GM10266 (cell line): Measurements from ENCODE around the gene GAS7.

Source experiments
- DNase-seq: peaks from one replicate; pipeline ENCODE4 v3.0.0; 2012; ENCODE audit errors: extremely low spot score
- TF ChIP-seq, protein P1 (sequence below): IDR thresholded peaks from 2 replicates; pipeline ENCODE4 v1.5.1; 2012; ENCODE audit warnings: mild to moderate bottlenecking, low read depth; ENCODE audit not compliant: control insufficient read depth, insufficient read depth; ENCODE audit errors: missing control alignments

GAS7 gene

DNA sequence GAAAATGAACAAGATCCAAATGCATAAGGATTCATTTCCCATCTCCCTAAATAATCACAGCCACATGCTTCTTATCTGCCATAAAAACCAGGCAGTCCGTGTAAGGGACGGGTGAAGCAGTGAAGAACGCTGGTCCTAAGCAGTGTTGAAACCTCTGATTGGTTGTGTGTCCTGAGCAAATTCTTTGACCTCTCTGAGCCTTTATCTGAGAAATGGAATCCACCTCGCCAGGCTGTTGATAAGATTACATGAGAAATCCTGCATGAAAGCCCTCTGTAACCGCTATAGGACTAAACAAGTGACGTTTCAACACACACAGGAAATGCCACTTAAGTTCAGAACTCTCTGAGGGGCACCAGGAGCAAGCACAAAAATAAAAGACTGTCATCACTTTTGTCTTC is 26.8 kb downstream of the GAS7 start:
- no peak for DNase-seq
- TF ChIP-seq, protein P1, sequence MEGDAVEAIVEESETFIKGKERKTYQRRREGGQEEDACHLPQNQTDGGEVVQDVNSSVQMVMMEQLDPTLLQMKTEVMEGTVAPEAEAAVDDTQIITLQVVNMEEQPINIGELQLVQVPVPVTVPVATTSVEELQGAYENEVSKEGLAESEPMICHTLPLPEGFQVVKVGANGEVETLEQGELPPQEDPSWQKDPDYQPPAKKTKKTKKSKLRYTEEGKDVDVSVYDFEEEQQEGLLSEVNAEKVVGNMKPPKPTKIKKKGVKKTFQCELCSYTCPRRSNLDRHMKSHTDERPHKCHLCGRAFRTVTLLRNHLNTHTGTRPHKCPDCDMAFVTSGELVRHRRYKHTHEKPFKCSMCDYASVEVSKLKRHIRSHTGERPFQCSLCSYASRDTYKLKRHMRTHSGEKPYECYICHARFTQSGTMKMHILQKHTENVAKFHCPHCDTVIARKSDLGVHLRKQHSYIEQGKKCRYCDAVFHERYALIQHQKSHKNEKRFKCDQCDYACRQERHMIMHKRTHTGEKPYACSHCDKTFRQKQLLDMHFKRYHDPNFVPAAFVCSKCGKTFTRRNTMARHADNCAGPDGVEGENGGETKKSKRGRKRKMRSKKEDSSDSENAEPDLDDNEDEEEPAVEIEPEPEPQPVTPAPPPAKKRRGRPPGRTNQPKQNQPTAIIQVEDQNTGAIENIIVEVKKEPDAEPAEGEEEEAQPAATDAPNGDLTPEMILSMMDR: no peak

DNA sequence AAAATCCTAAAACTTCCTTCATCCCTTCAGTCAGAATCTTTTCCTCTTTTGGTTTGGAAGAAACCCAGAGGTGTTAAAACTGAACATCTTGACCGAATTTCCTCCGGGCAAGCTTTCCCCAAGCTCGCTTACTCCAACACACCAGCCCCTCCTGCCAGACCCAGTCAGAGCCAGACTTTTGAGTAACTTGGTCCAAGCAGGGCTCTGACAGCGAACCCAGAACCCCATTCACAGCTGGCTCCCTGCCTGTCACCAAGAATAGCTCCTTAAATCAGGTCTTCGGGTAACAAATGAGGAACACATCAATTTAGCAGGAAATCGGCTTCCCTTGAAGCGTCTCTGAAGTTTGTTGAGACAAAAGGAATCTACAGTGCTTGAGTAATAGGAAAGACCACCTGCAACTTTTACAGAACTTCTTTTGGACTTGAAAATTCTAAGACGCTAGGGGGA is 27.3 kb downstream of the GAS7 start:
- DNase-seq: no peak
- TF ChIP-seq, protein P1: no peak

DNA sequence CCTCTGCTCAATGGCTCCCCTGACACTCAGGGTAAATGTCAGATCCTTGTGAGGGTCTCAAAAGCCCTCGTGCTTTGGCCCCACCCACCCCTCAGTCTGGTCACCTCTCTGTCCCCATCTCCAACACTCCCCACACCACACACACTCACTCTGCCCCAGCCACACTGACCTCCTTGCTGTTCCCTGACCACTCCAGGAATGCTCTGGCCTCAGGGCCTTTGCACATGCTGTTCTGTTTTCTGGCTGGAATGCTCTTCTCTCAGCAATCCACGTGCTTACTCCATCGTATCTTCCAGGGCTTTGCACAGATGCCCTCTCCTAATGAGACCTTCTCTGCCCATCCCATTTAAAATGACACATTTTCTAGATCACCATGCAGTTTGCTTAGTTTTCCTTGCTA is 28.2 kb downstream of the GAS7 start:
- TF ChIP-seq, protein P1: no peak
- no peak for DNase-seq

DNA sequence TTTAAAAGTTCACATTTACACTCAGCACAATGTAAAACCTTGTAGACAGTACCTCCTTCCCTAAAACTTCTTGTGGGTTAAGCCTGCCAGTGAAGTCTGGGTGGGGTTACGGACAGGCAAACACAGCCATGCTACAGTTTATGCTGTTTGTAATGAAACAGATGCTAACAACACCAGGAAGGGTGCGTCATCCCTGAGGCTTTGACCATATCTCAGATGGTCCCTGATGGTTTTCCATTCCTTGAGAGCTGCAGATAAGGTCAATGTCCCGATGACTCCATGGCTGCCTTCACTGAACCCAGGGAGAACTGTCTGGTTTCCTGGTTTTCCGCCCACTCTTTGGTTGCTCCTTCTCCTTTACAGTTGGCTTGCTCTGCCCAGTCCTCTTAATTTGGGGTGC is 29.1 kb downstream of the GAS7 start:
- no peak for DNase-seq
- TF ChIP-seq, protein P1: no peak

DNA sequence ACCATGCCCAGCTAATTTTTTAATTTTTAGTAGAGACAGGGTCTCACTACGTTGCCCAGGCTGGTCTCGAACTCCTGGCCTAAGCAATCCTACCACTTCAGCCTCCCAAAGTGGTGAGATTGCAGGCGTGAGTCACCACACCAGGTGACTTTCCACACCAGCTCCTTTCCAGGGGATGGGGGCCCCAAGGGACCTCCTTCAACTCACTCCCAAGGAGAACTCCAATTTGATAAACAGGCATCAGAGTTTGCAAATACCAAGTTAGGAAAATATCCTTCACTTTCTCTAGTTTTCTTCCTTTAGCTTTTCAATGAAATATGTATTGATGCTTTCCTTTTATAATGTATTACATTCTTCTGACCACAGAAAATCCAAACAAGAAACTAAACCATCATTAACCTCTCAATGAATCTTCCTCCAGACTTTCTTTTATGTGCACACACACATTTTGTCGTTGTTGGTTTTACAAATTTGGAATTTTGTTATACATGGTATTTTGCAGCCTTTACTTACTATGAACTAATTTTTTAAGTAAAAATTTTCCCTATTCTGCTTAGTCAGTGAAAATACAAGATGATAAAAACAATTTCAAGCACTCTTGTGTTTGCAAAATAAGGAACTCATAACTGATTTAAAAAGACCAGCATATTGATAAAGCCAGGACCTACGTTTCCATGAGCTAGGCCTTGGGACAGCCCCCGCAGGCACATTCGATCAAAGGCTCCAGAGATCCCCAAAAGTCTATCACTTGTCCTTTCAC is 32.0 kb downstream of the GAS7 start:
- DNase-seq: no peak
- TF ChIP-seq, protein P1: no peak

DNA sequence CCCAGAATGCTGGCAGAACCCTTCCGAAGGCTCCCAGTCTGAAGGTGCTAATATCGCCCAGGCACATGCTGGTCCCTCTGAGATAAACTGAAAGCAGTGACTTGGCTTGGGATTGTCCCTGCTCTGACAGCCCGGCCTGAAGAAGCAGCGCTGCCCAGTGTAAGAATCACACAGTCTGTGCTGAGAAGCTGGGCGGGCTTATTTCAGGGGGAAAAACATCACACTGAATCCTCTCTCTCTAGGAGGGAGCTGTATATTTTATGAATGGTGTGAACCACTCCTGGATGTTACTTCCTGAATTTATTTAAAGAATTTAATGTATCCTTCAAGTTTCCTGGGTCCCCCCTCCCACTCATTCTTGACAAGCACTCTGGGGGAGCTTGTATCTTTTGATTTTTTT is 36.3 kb downstream of the GAS7 start:
- TF ChIP-seq, protein P1: no peak
- peak; percentile 39 for DNase-seq

DNA sequence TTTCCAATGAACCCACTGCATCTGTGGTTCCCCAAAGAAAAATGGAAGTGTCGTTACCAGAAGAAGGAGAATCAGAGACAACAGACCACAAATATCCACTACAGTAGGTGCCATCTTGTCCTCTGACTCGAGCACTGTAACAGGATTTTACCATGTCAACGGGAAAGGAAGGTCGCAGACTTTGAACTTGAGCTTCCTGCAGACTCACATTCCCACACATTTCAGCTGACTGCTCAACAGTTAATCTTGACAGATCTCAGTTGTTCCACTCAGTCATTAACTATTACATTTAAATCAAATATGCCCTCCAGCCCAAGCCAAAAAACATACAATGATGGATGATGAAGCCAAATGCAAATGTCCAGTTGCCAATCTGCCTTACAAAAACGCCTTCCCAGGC is 37.0 kb downstream of the GAS7 start:
- TF ChIP-seq, protein P1: no peak
- no peak for DNase-seq
